Amygdala (tissue), 56 donors: ENCODE measurements around the gene UNC93B1.

ENCODE experiments used
- DNase-seq, 56 donors: peaks; one replicate each; lab custom pipeline; 2025; lab: John Stamatoyannopoulos, UW

The UNC93B1 gene

GRCh38 chr11:68040957-68041591 is 37.2 kb upstream of the UNC93B1 start:
- no peak for DNase-seq

GRCh38 chr11:68040101-68040956 is 36.4 kb upstream of the UNC93B1 start:
- DNase-seq = peak in 2 of 56 donors; percentile 13 to 16

GRCh38 chr11:68039526-68040086 is 35.7 kb upstream of the UNC93B1 start:
- DNase-seq = no peak

GRCh38 chr11:68038718-68039525 is 35.0 kb upstream of the UNC93B1 start, which contains the start of gene TCIRG1:
TSS of gene TCIRG1 (plus strand) at chr11:68039025. CDS start at chr11:68041272, 2,247 bp downstream.
- peak in 21 of 56 donors; percentile 10 to 71 (median 44) for DNase-seq

- DNase-seq = no peak
Observed at GRCh38 chr11:68038226-68038717, 34.4 kb upstream of the UNC93B1 start.

- DNase-seq = peak in 7 of 56 donors; percentile 12 to 38 (median 25)
Observed at GRCh38 chr11:68037411-68038225, 33.7 kb upstream of the UNC93B1 start.

GRCh38 chr11:68036717-68037239 is 32.9 kb upstream of the UNC93B1 start:
- peak in 8 of 56 donors; percentile 12 to 42 (median 30) for DNase-seq

GRCh38 chr11:68036141-68036716 is 32.3 kb upstream of the UNC93B1 start:
- DNase-seq = no peak

- DNase-seq = no peak
Observed at GRCh38 chr11:68035266-68035876, 31.5 kb upstream of the UNC93B1 start.

- peak in 5 of 56 donors; percentile 11 to 28 (median 23) for DNase-seq
Observed at GRCh38 chr11:68033708-68034045, 29.8 kb upstream of the UNC93B1 start.

GRCh38 chr11:68032997-68033707 is 29.3 kb upstream of the UNC93B1 start:
- DNase-seq = no peak

- DNase-seq = no peak
Observed at GRCh38 chr11:68032003-68032402, 28.1 kb upstream of the UNC93B1 start.

- peak in 1 of 56 donors; percentile 56 for DNase-seq
Observed at GRCh38 chr11:68031144-68031464, 27.2 kb upstream of the UNC93B1 start.

- peak; percentile 77 to 99 (median 96) for DNase-seq
Observed at GRCh38 chr11:68030318-68031143, 26.6 kb upstream of the UNC93B1 start, which contains the start of gene NDUFS8. TSS of gene NDUFS8 (plus strand) at chr11:68030681. CDS start at chr11:68032152, 1,471 bp downstream.

GRCh38 chr11:68028802-68029545 is 25.1 kb upstream of the UNC93B1 start:
- DNase-seq = no peak

- no peak for DNase-seq
Observed at GRCh38 chr11:68027667-68028066, 23.8 kb upstream of the UNC93B1 start.
